Hepatocyte (in vitro differentiated cells): Measurements from ENCODE around the gene RPL10. TPM values are rescaled to one million over a fixed set of nuclear protein-coding genes. Genes with fewer than 3 reads are reported as not detected.
A peak's percentile ranks its signal among the peaks of the same experiment; 100 is the strongest.

Experiments
- DNase-seq: peaks from one replicate; pipeline ENCODE4 v3.0.0-alpha.2; 2016; ENCODE audit warnings: low spot score
- H2AFZ ChIP-seq: fragments of 200-600 bp; sonication (generic); 2 replicates; pipeline ENCODE4 v1.6.0; 2016; ENCODE audit warnings: antibody characterized with exemption, mild to moderate bottlenecking
- H3K27ac ChIP-seq: fragments of 200-600 bp; sonication (generic); 2 replicates; pipeline ENCODE4 v1.5.1; 2016; ENCODE audit warnings: mild to moderate bottlenecking
- H3K27me3 ChIP-seq: fragments of 200-600 bp; sonication (generic); 2 replicates; pipeline ENCODE4 v1.6.1; 2016
- H3K36me3 ChIP-seq: fragments of 200-600 bp; sonication (generic); replicated peaks from 2 replicates; pipeline ENCODE4 v1.5.1; 2016; ENCODE audit warnings: low read depth; ENCODE audit not compliant: insufficient read depth
- H3K4me1 ChIP-seq: fragments of 200-600 bp; sonication (generic); 2 replicates; pipeline ENCODE4 v1.5.1; 2016; ENCODE audit warnings: mild to moderate bottlenecking, moderate library complexity; ENCODE audit not compliant: insufficient read depth
- H3K4me2 ChIP-seq: fragments of 200-600 bp; sonication (generic); 2 replicates; pipeline ENCODE4 v1.6.0; 2016
- H3K4me3 ChIP-seq: fragments of 200-600 bp; sonication (generic); 2 replicates; pipeline ENCODE4 v1.5.1; 2016; ENCODE audit warnings: mild to moderate bottlenecking
- H3K79me2 ChIP-seq: fragments of 200-600 bp; sonication (generic); 2 replicates; pipeline ENCODE4 v1.6.0; 2017; ENCODE audit warnings: mild to moderate bottlenecking
- H3K9me2 ChIP-seq: fragments of 200-600 bp; sonication (generic); replicated peaks from 2 replicates; pipeline ENCODE4 v1.6.0; 2017; ENCODE audit warnings: mild to moderate bottlenecking; ENCODE audit not compliant: insufficient read depth
- H3K9me3 ChIP-seq: fragments of 200-600 bp; sonication (generic); 2 replicates; pipeline ENCODE4 v1.5.1; 2016; ENCODE audit warnings: low read depth, mild to moderate bottlenecking
- H4K20me1 ChIP-seq: fragments of 200-600 bp; sonication (generic); 2 replicates; pipeline ENCODE4 v1.6.0; 2016; ENCODE audit warnings: mild to moderate bottlenecking; ENCODE audit not compliant: insufficient read depth, poor library complexity, severe bottlenecking
- CTCF ChIP-seq: fragments of 200-600 bp; sonication (generic); IDR thresholded peaks from 2 replicates; pipeline ENCODE4 v1.5.1; 2016; ENCODE audit warnings: antibody characterized with exemption, mild to moderate bottlenecking; ENCODE audit not compliant: poor library complexity
- EZH2 ChIP-seq: fragments of 200-600 bp; sonication (generic); IDR thresholded peaks from 2 replicates; pipeline ENCODE4 v1.6.1; 2016; ENCODE audit warnings: antibody characterized with exemption, mild to moderate bottlenecking, borderline replicate concordance
- EZH2phosphoT487 ChIP-seq: fragments of 200-600 bp; sonication (generic); IDR thresholded peaks from one replicate; pipeline ENCODE4 v1.6.1; 2018; ENCODE audit warnings: antibody characterized with exemption, mild to moderate bottlenecking, low read depth, moderate library complexity; ENCODE audit not compliant: unreplicated experiment, severe bottlenecking
- WGBS: methylation state at CpG from one replicate; pipeline ENCODE4 v1.1.6; 2016; ENCODE audit warnings: low lambda C conversion rate; ENCODE audit errors: missing lambda C conversion rate; 5-methylcytosine and 5-hydroxymethylcytosine counted together
- polyA plus RNA-seq: library from polyadenylated mRNA; unstranded; fragments of >200 nt; fragmentation: Nextera tagmentation; extraction: Ambion mirVana; gene quantifications from 2 replicates; pipeline ENCODE4 v1.2.1, GENCODE V29; 2016
- total RNA-seq: library from RNA; depleted of rRNA; stranded (reverse); fragments of >200 nt; gene quantifications from 2 replicates; pipeline ENCODE4 v1.2.3, GENCODE V29; 2014

Gene RPL10
- total and polyA plus RNA-seq, 2 experiments from 2014 or later, result 1,206 to 4,460 TPM

- WGBS, result 96% methylated on average over 10 of the region's 10 CpGs
- Histone ChIP-seq H3K79me2 (no peaks in the 10 kb centered on the region), H3K9me3 (no peaks in the 10 kb centered on the region), H3K4me1 (no peaks in the 10 kb centered on the region), H3K36me3 (no peaks in the 10 kb centered on the region), H2AFZ (no peak overlapping the region), H3K4me2 (no peak overlapping the region), H3K9me2 (no peaks in the 10 kb centered on the region), H4K20me1 (no peaks in the 10 kb centered on the region), H3K27me3 (no peaks in the 10 kb centered on the region), H3K4me3 (no peak overlapping the region), H3K27ac (no peak overlapping the region)
- no peak for DNase-seq
- no peak for TF ChIP-seq CTCF
- no peak for TF ChIP-seq EZH2phosphoT487
- TF ChIP-seq EZH2, result no peak
These were observed 22.2 kb downstream of the RPL10 start for GRCh38 chrX:154420402-154420756.

- no peaks in the 10 kb centered on the region for H4K20me1 ChIP-seq
- H3K36me3 ChIP-seq, result no peaks in the 10 kb centered on the region
- H3K27me3 ChIP-seq, result no peaks in the 10 kb centered on the region
- no peaks in the 10 kb centered on the region for H3K4me1 ChIP-seq
- no peak overlapping the region for H3K27ac ChIP-seq
- peaks cover 28% of the 10 kb centered on the region for H3K79me2 ChIP-seq
- no peaks in the 10 kb centered on the region for H3K9me2 ChIP-seq
- peak overlapping the region; percentile 79 for H3K4me2 ChIP-seq
- TF ChIP-seq EZH2phosphoT487 (no peak), EZH2 (no peak), CTCF (no peak)
- H3K9me3 ChIP-seq, result no peaks in the 10 kb centered on the region
- H3K4me3 ChIP-seq, result no peak overlapping the region
- WGBS, result 85% methylated on average over 12 of the region's 13 CpGs
- no peak overlapping the region for H2AFZ ChIP-seq
- no peak for DNase-seq
These were observed 29.0 kb downstream of the RPL10 start for GRCh38 chrX:154426916-154427770.

GRCh38 chrX:154428176-154429171 is 30.3 kb downstream of the RPL10 start, which contains the start of gene ATP6AP1:
ATP6AP1 (plus strand) TSS chrX:154428677; CDS start chrX:154428693, 16 bp downstream.
- DNase-seq, result peak; percentile 92
- 55% methylated on average over 61 of the region's 87 CpGs for WGBS
- peak within 1 kb of the TSS; percentile 84 for H2AFZ ChIP-seq
- H3K9me2 ChIP-seq, result no peaks in the 10 kb centered on the region
- H3K4me3 ChIP-seq, result peak within 1 kb of the TSS; percentile 58
- H3K36me3 ChIP-seq, result no peaks in the 10 kb centered on the region
- H3K9me3 ChIP-seq, result no peaks in the 10 kb centered on the region
- peak within 1 kb of the TSS; percentile 85 for H3K4me2 ChIP-seq
- H3K27me3 ChIP-seq, result no peaks in the 10 kb centered on the region
- H3K4me1 ChIP-seq, result no peaks in the 10 kb centered on the region
- H3K27ac ChIP-seq, result peak within 1 kb of the TSS; percentile 88
- H4K20me1 ChIP-seq, result no peaks in the 10 kb centered on the region
- H3K79me2 ChIP-seq, result peaks cover 28% of the 10 kb centered on the region
- TF ChIP-seq EZH2 (no peak), EZH2phosphoT487 (no peak), CTCF (peak; percentile 3)
